Measurements from ENCODE around the gene SALL1.

DNA sequence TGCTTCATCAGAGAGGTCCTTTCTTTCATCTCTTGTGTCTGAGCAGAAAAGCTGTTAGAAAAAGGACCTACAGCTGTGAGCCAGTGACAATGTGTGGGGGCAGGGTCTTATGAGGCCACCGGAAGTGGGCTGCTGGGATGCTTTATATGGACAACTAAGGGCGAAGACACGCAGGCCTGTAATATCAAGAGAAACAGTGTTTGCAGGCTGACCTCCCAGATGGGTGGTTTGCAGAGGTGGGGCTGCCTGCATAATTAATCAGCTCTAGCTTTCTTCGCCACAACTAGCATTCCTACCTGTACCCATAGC is 30.4 kb upstream of the SALL1 start:
- TF ChIP-seq, protein P1, sequence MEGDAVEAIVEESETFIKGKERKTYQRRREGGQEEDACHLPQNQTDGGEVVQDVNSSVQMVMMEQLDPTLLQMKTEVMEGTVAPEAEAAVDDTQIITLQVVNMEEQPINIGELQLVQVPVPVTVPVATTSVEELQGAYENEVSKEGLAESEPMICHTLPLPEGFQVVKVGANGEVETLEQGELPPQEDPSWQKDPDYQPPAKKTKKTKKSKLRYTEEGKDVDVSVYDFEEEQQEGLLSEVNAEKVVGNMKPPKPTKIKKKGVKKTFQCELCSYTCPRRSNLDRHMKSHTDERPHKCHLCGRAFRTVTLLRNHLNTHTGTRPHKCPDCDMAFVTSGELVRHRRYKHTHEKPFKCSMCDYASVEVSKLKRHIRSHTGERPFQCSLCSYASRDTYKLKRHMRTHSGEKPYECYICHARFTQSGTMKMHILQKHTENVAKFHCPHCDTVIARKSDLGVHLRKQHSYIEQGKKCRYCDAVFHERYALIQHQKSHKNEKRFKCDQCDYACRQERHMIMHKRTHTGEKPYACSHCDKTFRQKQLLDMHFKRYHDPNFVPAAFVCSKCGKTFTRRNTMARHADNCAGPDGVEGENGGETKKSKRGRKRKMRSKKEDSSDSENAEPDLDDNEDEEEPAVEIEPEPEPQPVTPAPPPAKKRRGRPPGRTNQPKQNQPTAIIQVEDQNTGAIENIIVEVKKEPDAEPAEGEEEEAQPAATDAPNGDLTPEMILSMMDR (IDR thresholded peaks at IDR 0.05) = no peak
- TF ChIP-seq, protein P2, sequence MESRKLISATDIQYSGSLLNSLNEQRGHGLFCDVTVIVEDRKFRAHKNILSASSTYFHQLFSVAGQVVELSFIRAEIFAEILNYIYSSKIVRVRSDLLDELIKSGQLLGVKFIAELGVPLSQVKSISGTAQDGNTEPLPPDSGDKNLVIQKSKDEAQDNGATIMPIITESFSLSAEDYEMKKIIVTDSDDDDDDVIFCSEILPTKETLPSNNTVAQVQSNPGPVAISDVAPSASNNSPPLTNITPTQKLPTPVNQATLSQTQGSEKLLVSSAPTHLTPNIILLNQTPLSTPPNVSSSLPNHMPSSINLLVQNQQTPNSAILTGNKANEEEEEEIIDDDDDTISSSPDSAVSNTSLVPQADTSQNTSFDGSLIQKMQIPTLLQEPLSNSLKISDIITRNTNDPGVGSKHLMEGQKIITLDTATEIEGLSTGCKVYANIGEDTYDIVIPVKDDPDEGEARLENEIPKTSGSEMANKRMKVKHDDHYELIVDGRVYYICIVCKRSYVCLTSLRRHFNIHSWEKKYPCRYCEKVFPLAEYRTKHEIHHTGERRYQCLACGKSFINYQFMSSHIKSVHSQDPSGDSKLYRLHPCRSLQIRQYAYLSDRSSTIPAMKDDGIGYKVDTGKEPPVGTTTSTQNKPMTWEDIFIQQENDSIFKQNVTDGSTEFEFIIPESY (IDR thresholded peaks at IDR 0.05; ENCODE audit: borderline replicate concordance, low read depth) = no peak
- no peak for TF ChIP-seq GABPA (IDR thresholded peaks at IDR 0.05; ENCODE audit: low read depth)
- TF ChIP-seq, protein P3, sequence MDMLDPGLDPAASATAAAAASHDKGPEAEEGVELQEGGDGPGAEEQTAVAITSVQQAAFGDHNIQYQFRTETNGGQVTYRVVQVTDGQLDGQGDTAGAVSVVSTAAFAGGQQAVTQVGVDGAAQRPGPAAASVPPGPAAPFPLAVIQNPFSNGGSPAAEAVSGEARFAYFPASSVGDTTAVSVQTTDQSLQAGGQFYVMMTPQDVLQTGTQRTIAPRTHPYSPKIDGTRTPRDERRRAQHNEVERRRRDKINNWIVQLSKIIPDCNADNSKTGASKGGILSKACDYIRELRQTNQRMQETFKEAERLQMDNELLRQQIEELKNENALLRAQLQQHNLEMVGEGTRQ (IDR thresholded peaks at IDR 0.05; ENCODE audit: borderline replicate concordance, low read depth, low read length) = no peak
- TF ChIP-seq, protein P4, sequence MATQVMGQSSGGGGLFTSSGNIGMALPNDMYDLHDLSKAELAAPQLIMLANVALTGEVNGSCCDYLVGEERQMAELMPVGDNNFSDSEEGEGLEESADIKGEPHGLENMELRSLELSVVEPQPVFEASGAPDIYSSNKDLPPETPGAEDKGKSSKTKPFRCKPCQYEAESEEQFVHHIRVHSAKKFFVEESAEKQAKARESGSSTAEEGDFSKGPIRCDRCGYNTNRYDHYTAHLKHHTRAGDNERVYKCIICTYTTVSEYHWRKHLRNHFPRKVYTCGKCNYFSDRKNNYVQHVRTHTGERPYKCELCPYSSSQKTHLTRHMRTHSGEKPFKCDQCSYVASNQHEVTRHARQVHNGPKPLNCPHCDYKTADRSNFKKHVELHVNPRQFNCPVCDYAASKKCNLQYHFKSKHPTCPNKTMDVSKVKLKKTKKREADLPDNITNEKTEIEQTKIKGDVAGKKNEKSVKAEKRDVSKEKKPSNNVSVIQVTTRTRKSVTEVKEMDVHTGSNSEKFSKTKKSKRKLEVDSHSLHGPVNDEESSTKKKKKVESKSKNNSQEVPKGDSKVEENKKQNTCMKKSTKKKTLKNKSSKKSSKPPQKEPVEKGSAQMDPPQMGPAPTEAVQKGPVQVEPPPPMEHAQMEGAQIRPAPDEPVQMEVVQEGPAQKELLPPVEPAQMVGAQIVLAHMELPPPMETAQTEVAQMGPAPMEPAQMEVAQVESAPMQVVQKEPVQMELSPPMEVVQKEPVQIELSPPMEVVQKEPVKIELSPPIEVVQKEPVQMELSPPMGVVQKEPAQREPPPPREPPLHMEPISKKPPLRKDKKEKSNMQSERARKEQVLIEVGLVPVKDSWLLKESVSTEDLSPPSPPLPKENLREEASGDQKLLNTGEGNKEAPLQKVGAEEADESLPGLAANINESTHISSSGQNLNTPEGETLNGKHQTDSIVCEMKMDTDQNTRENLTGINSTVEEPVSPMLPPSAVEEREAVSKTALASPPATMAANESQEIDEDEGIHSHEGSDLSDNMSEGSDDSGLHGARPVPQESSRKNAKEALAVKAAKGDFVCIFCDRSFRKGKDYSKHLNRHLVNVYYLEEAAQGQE (IDR thresholded peaks at IDR 0.05; ENCODE audit: low read depth, low read length) = no peak
- TF ChIP-seq EP300 (IDR thresholded peaks at IDR 0.05; ENCODE audit: borderline replicate concordance in 1 of 2, low read depth in 1 of 2, low read length in 1 of 2) = no peak
- TF ChIP-seq POLR2AphosphoS5 (IDR thresholded peaks at IDR 0.05; ENCODE audit: low read depth, low read length) = no peak
- TF ChIP-seq, protein P5, sequence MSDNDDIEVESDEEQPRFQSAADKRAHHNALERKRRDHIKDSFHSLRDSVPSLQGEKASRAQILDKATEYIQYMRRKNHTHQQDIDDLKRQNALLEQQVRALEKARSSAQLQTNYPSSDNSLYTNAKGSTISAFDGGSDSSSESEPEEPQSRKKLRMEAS (IDR thresholded peaks at IDR 0.05; ENCODE audit: low read depth) = no peak
- TF ChIP-seq, protein P6, sequence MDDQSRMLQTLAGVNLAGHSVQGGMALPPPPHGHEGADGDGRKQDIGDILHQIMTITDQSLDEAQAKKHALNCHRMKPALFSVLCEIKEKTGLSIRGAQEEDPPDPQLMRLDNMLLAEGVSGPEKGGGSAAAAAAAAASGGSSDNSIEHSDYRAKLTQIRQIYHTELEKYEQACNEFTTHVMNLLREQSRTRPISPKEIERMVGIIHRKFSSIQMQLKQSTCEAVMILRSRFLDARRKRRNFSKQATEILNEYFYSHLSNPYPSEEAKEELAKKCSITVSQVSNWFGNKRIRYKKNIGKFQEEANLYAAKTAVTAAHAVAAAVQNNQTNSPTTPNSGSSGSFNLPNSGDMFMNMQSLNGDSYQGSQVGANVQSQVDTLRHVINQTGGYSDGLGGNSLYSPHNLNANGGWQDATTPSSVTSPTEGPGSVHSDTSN (IDR thresholded peaks at IDR 0.05) = no peak
- TF ChIP-seq YY1 (IDR thresholded peaks at IDR 0.05; ENCODE audit: low read depth) = no peak
